DND-41 (cell line): ENCODE data around the gene STRN3.
"Not testable (repeated sequence)": the region's sequence is repeated elsewhere in the genome, so short reads cannot be mapped to it uniquely, and the experiment has no call there.

Source experiments
- ATAC-seq: fragments of 200-7000 bp; cut with Tn5 transposase; 3 replicates; pipeline ENCODE4 v1.9.1; 2021; ENCODE audit warnings: low read depth; ENCODE audit not compliant: insufficient read depth
- DNase-seq: peaks from one replicate; pipeline ENCODE4 v3.0.0-alpha.2; 2020
- H2AFZ ChIP-seq: 2 replicates; pipeline ENCODE4 v1.6.0; 2012; ENCODE audit warnings: low read depth, low read length
- H3K27ac ChIP-seq: 2 replicates; pipeline ENCODE4 v1.5.1; 2012; ENCODE audit warnings: low read length, inconsistent platforms
- H3K27me3 ChIP-seq: fragments of 200-600 bp; sonication (generic); 2 replicates; pipeline ENCODE4 v1.6.0; 2012; ENCODE audit warnings: low read length, mild to moderate bottlenecking, inconsistent platforms; ENCODE audit not compliant: insufficient read depth, poor library complexity
- H3K36me3 ChIP-seq: 2 replicates; pipeline ENCODE4 v1.5.1; 2012; ENCODE audit warnings: low read length, inconsistent platforms; ENCODE audit not compliant: insufficient read depth
- H3K4me1 ChIP-seq: 2 replicates; pipeline ENCODE4 v1.5.1; 2012; ENCODE audit warnings: mild to moderate bottlenecking, low read length; ENCODE audit not compliant: insufficient read depth
- H3K4me2 ChIP-seq: 2 replicates; pipeline ENCODE4 v1.6.0; 2012; ENCODE audit warnings: mild to moderate bottlenecking, moderate library complexity, low read length, inconsistent platforms; ENCODE audit not compliant: insufficient read depth
- H3K4me3 ChIP-seq, 2 experiments: fragments of 200-600 bp in 1 of 2; shearing (Covaris generic) in 1 of 2; 2 replicates each; pipeline ENCODE4 v1.5.1; 2012 to 2016; ENCODE audit warnings: inconsistent platforms in 2 of 2, low read length in 2 of 2, mild to moderate bottlenecking in 2 of 2, low read depth in 1 of 2, moderate library complexity in 1 of 2
- H3K79me2 ChIP-seq: 2 replicates; pipeline ENCODE4 v1.6.0; 2012; ENCODE audit warnings: low read length, inconsistent platforms; ENCODE audit not compliant: insufficient read depth
- H3K9ac ChIP-seq: 2 replicates; pipeline ENCODE4 v1.6.0; 2012; ENCODE audit warnings: low read depth, mild to moderate bottlenecking, inconsistent platforms, low read length, moderate library complexity
- H3K9me3 ChIP-seq: 2 replicates; pipeline ENCODE4 v1.5.1; 2012; ENCODE audit warnings: low read length, moderate library complexity, mild to moderate bottlenecking, inconsistent platforms; ENCODE audit not compliant: insufficient read depth, severe bottlenecking
- H4K20me1 ChIP-seq: 2 replicates; pipeline ENCODE4 v1.6.0; 2012; ENCODE audit warnings: low read length; ENCODE audit not compliant: insufficient read depth
- CTCF ChIP-seq: IDR thresholded peaks from 2 replicates; pipeline ENCODE4 v1.5.1; 2012; ENCODE audit warnings: borderline replicate concordance, low read length, moderate library complexity, mild to moderate bottlenecking; ENCODE audit not compliant: poor library complexity, severe bottlenecking; ENCODE audit errors: extremely low read depth
- EZH2 ChIP-seq: IDR thresholded peaks from 3 replicates; pipeline ENCODE4 v1.6.1; 2012; ENCODE audit warnings: borderline replicate concordance, low read depth, mild to moderate bottlenecking, moderate library complexity, low read length, inconsistent platforms; ENCODE audit not compliant: severe bottlenecking

Gene STRN3

GRCh38 chr14:30966415-30967363 is 59.5 kb downstream of the STRN3 start:
- DNase-seq (no peak), ATAC-seq (0 out of 3 replicates have a peak, but pooled peaks have one; percentile 22)
- peaks cover 13% of the 10 kb centered on the region for H3K9me3 ChIP-seq
- peaks cover 97% of the 10 kb centered on the region for H3K79me2 ChIP-seq
- no peak overlapping the region for H3K9ac ChIP-seq
- no peak overlapping the region for H3K4me3 ChIP-seq
- no peak for TF ChIP-seq EZH2
- no peak for TF ChIP-seq CTCF
- peaks cover 11% of the 10 kb centered on the region; the same call in 1 of the 2 replicates for H4K20me1 ChIP-seq
- no peak overlapping the region for H3K27ac ChIP-seq
- H2AFZ ChIP-seq, result no peak overlapping the region
- peaks cover 20% of the 10 kb centered on the region for H3K36me3 ChIP-seq
- H3K27me3 ChIP-seq, result no peaks in the 10 kb centered on the region
- no peaks in the 10 kb centered on the region for H3K4me1 ChIP-seq
- H3K4me2 ChIP-seq, result no peak overlapping the region

GRCh38 chr14:30965861-30966260 is 60.3 kb downstream of the STRN3 start:
- not testable (repeated sequence) for ATAC-seq
- H3K79me2 ChIP-seq, result peaks cover 97% of the 10 kb centered on the region

GRCh38 chr14:30962537-30962936 is 63.6 kb downstream of the STRN3 start:
- peaks cover 27% of the 10 kb centered on the region; the same call in 1 of the 2 replicates for H4K20me1 ChIP-seq
- not testable (repeated sequence) for H2AFZ ChIP-seq, H3K27me3 ChIP-seq, DNase-seq, H3K4me3 ChIP-seq, H3K27ac ChIP-seq, H3K9ac ChIP-seq, ATAC-seq, H3K4me1 ChIP-seq, H3K4me2 ChIP-seq
- H3K9me3 ChIP-seq, result peaks cover 13% of the 10 kb centered on the region
- H3K36me3 ChIP-seq, result peaks cover 20% of the 10 kb centered on the region
- H3K79me2 ChIP-seq, result peaks cover 96% of the 10 kb centered on the region

More at GRCh38 chr14:30965861-30966260, 60.3 kb downstream of the STRN3 start:
- H3K9me3 ChIP-seq, result peaks cover 13% of the 10 kb centered on the region
- not testable (repeated sequence) for H3K27ac ChIP-seq, H3K9ac ChIP-seq, H3K4me2 ChIP-seq, H3K4me3 ChIP-seq, H3K27me3 ChIP-seq, DNase-seq, H2AFZ ChIP-seq, H3K4me1 ChIP-seq
- peaks cover 16% of the 10 kb centered on the region; the same call in 1 of the 2 replicates for H4K20me1 ChIP-seq
- H3K36me3 ChIP-seq, result peaks cover 20% of the 10 kb centered on the region

GRCh38 chr14:30961330-30961729 is 64.8 kb downstream of the STRN3 start:
- no peak overlapping the region for H3K9ac ChIP-seq
- DNase-seq (no peak), ATAC-seq (no peak)
- no peaks in the 10 kb centered on the region for H3K27me3 ChIP-seq
- H3K27ac ChIP-seq, result no peak overlapping the region
- no peaks in the 10 kb centered on the region for H3K4me1 ChIP-seq
- H3K9me3 ChIP-seq, result peaks cover 6% of the 10 kb centered on the region
- TF ChIP-seq EZH2, result no peak
- no peak for TF ChIP-seq CTCF
- no peak overlapping the region for H3K4me3 ChIP-seq
- no peak overlapping the region for H3K4me2 ChIP-seq
- peaks cover 27% of the 10 kb centered on the region; the same call in 1 of the 2 replicates for H4K20me1 ChIP-seq
- H3K79me2 ChIP-seq, result peaks cover 93% of the 10 kb centered on the region
- no peak overlapping the region for H2AFZ ChIP-seq
- peaks cover 14% of the 10 kb centered on the region for H3K36me3 ChIP-seq
